ENCODE results near the gene TADA2A.

DNA sequence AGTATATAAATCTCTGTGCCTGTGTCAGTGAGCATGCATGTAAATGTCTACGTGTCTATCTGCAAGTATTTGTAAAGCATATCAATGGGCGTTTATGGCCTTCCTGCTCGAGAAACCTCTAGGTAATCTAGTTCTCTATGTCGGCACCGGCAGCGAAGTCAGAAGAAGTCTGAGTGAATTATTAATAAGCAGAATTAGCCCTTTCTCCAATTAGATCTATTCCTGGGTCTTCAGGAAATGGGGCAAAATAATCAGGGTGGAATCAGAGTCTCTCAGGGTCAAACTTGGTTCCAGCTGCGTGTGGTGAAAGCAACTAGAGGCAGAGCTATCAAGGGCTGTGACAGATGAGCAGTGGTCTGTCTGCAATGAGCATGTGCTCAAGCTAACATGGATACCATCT lies 31.0 kb upstream of the TADA2A start, which contains the start of gene C17orf78:
- TF ChIP-seq, protein P1, sequence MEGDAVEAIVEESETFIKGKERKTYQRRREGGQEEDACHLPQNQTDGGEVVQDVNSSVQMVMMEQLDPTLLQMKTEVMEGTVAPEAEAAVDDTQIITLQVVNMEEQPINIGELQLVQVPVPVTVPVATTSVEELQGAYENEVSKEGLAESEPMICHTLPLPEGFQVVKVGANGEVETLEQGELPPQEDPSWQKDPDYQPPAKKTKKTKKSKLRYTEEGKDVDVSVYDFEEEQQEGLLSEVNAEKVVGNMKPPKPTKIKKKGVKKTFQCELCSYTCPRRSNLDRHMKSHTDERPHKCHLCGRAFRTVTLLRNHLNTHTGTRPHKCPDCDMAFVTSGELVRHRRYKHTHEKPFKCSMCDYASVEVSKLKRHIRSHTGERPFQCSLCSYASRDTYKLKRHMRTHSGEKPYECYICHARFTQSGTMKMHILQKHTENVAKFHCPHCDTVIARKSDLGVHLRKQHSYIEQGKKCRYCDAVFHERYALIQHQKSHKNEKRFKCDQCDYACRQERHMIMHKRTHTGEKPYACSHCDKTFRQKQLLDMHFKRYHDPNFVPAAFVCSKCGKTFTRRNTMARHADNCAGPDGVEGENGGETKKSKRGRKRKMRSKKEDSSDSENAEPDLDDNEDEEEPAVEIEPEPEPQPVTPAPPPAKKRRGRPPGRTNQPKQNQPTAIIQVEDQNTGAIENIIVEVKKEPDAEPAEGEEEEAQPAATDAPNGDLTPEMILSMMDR (IDR thresholded peaks at IDR 0.05; ENCODE audit: low read depth, low read length) = no peak
- TF ChIP-seq EZH2phosphoT487 (IDR thresholded peaks at IDR 0.05; ENCODE audit: low read depth) = no peak
